Stomach (tissue), 4 donors: Measurements from ENCODE around the gene FYN.

Source experiments
- CTCF ChIP-seq, 7 experiments: fragments of 450-650 bp in 4 of 7; fragments of 200-600 bp in 3 of 7; sonication (generic) in 3 of 7; IDR thresholded peaks; one replicate each; pipeline ENCODE4 v1.5.1; 2016 to 2019; ENCODE audit warnings: antibody characterized with exemption in 7 of 7, control low read depth in 2 of 7, mild to moderate bottlenecking in 1 of 7
- EP300 ChIP-seq: sonication (generic); formaldehyde crosslinking; IDR thresholded peaks from one replicate; pipeline ENCODE4 v1.6.1; 2017; ENCODE audit warnings: antibody characterized with exemption
- POLR2AphosphoS5 ChIP-seq, 3 donors: sonication (generic); formaldehyde crosslinking; IDR thresholded peaks; one replicate each; pipeline ENCODE4 v1.6.1; 2016; ENCODE audit warnings: antibody characterized with exemption in 3 of 3

GRCh38 chr6:111849298-111849697, 24.0 kb downstream of the FYN start:
- TF ChIP-seq CTCF (IDR thresholded peaks at IDR 0.05) (no peak), POLR2AphosphoS5 (IDR thresholded peaks at IDR 0.05) (no peak), EP300 (no peak)
